Pancreas (tissue), 10 donors: ENCODE data around the gene CDH22. TPM values are rescaled to one million over a fixed set of nuclear protein-coding genes. Genes with fewer than 3 reads are reported as not detected.

Source experiments
- ATAC-seq, 4 donors: fragments of 200-7000 bp; cut with Tn5 transposase; one replicate each; pipeline versions ENCODE4 v1.8.0 to v1.9.1; 2020; ENCODE audit warnings: mild to moderate bottlenecking in 4 of 4, moderate library complexity in 4 of 4
- DNase-seq, 6 donors: peaks; one replicate each; pipeline ENCODE4 v3.0.0-alpha.2; 2020
- FAIRE-seq: peaks from 2 replicates; lab custom pipeline; 2012; peaks lifted over from hg19 to GRCh38; lab: Jason Lieb, UNC
- H3K27ac ChIP-seq, 4 donors: fragments of 200-600 bp; sonication (generic); 1 replicate in 3 of 4; 2 replicates in 1 of 4; pipeline versions ENCODE4 v1.5.0 to v1.8.0; 2020
- H3K27me3 ChIP-seq, 4 donors: fragments of 200-600 bp; one replicate each; pipeline ENCODE4 v1.8.0; 2021
- H3K36me3 ChIP-seq, 3 donors: fragments of 200-600 bp; sonication (generic) in 1 of 3; one replicate each; pipeline versions ENCODE4 v1.5.0 to v1.8.0; 2020 to 2021
- H3K4me1 ChIP-seq, 3 donors: fragments of 200-600 bp; one replicate each; pipeline ENCODE4 v1.8.0; 2021
- H3K4me3 ChIP-seq, 4 donors: fragments of 200-600 bp; sonication (generic) in 2 of 4; one replicate each; pipeline versions ENCODE4 v1.5.0 to v1.8.0; 2020 to 2021
- H3K9me3 ChIP-seq, 4 donors: fragments of 200-600 bp; one replicate each; pipeline ENCODE4 v1.8.0; 2021
- WGBS, 2 donors: extraction: QIAGEN DNeasy Blood & Tissue Kit; methylation state at CpG; one replicate each; pipeline ENCODE4 v1.1.7; 2013; 5-methylcytosine and 5-hydroxymethylcytosine counted together
- intact Hi-C, 3 donors: fragments of 100-400 bp; cut with DNase I; formaldehyde crosslinking; loops; one replicate each; pipeline versions ENCODE4 v1.11.1 to v1.14.2; 2022
- polyA plus RNA-seq, 2 donors: library from polyadenylated mRNA; stranded (reverse); fragments of 200-250 nt; gene quantifications; one replicate each; pipeline ENCODE4 v1.2.3, GENCODE V29; 2013
- total RNA-seq, 6 donors: library from RNA; stranded (reverse); fragmentation: NEBNext Ultra II Directional in 4 of 6; extraction: Animal tissue kit (Norgen Biotek cat#: 25700) in 4 of 6; gene quantifications; one replicate each; pipeline versions ENCODE4 v1.2.1 to v1.2.4, GENCODE V29; 2021 to 2023
- TF ChIP-seq, protein P1 (sequence below), 4 donors: fragments of 200-600 bp; sonication (generic) in 3 of 4; IDR thresholded peaks; one replicate each; pipeline versions ENCODE4 v1.5.0 to v1.8.0; 2021; ENCODE audit warnings: antibody characterized with exemption in 4 of 4
- donor health status: healthy with polysubstance abuse.
- donor health status: DM: no; HTN: no; CAD: no; lungs with moderate emphysema.
- donor health status: DM: no; HTN: no; CAD: no.
- donor health status: control.
- donor health status: control.
- donor health status: Bipolar disorder and iron deficiency.
- donor health status: DM: yes; HTN: yes; CAD: no.
- donor health status: DM: no; HTN: no; CAD: no.
- donor health status: DM: no; HTN: no; CAD: no.
- donor health status: DM: yes; HTN: yes; CAD: no.

CDH22 gene
- total and polyA plus RNA-seq, 8 donors: 0.97 to 11.9 (median 3.3) TPM

DNA sequence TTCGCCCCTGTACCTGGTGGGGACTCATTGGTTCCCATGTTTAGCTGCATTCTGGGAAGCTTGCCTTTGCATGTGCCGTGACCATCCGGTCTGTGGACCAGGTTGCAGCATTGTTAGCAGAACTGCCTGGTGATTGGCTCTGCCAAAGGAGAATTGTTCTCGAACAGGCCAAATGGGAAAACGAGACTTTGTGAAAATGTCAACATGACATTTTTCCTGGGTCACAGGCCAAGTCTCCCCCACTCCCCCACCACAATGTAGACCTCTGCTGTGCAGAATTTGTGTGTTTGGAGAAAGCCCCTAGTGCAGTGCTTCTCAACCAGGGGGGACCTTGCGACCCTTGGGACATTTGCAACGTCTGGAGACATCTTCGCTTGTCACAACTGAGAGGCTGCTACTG lies 23.2 kb downstream of the CDH22 start:
- no peaks in the 10 kb centered on the region for H3K9me3 ChIP-seq
- FAIRE-seq (no peak), DNase-seq (no peak), ATAC-seq (no peak)
- H3K4me3 ChIP-seq: no peak overlapping the region
- TF ChIP-seq, protein P1, sequence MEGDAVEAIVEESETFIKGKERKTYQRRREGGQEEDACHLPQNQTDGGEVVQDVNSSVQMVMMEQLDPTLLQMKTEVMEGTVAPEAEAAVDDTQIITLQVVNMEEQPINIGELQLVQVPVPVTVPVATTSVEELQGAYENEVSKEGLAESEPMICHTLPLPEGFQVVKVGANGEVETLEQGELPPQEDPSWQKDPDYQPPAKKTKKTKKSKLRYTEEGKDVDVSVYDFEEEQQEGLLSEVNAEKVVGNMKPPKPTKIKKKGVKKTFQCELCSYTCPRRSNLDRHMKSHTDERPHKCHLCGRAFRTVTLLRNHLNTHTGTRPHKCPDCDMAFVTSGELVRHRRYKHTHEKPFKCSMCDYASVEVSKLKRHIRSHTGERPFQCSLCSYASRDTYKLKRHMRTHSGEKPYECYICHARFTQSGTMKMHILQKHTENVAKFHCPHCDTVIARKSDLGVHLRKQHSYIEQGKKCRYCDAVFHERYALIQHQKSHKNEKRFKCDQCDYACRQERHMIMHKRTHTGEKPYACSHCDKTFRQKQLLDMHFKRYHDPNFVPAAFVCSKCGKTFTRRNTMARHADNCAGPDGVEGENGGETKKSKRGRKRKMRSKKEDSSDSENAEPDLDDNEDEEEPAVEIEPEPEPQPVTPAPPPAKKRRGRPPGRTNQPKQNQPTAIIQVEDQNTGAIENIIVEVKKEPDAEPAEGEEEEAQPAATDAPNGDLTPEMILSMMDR (IDR thresholded peaks at IDR 0.05): no peak
- H3K4me1 ChIP-seq: no peaks in the 10 kb centered on the region
- no peak overlapping the region for H3K27ac ChIP-seq
- H3K36me3 ChIP-seq: no peaks in the 10 kb centered on the region
- H3K27me3 ChIP-seq: no peaks in the 10 kb centered on the region
- WGBS, 2 donors: 55 to 66% methylated on average over 8 of the region's 8 CpGs
- intact Hi-C loops: no loop called here

DNA sequence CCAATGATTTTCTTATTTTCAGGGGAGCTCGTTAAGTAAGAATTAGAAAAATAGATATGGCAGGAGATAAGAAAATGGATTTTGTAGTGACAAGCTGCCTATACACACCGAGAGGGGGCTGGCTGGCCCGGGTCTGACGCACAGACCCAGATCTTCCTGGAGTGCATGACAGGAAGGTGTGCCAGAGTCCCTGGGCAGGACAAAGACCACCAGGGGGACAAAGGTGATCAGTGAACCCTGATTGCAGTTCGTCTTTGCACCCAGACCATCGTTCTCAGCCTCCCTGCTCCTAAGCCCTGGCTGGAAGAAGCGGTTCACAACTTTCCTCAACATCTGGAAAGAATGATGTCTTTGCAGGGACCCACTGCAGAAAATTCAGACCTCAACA lies 24.3 kb downstream of the CDH22 start:
- Histone ChIP-seq H3K27me3 (no peaks in the 10 kb centered on the region), H3K4me1 (no peaks in the 10 kb centered on the region), H3K36me3 (no peaks in the 10 kb centered on the region), H3K9me3 (no peaks in the 10 kb centered on the region), H3K4me3 (no peak overlapping the region), H3K27ac (no peak overlapping the region)
- TF ChIP-seq, protein P1 (IDR thresholded peaks at IDR 0.05): no peak
- intact Hi-C loops: no loop called here
- 38 to 43% methylated on average over 7 of the region's 7 CpGs for WGBS, 2 donors
- ATAC-seq (no peak), FAIRE-seq (no peak), DNase-seq (no peak)

DNA sequence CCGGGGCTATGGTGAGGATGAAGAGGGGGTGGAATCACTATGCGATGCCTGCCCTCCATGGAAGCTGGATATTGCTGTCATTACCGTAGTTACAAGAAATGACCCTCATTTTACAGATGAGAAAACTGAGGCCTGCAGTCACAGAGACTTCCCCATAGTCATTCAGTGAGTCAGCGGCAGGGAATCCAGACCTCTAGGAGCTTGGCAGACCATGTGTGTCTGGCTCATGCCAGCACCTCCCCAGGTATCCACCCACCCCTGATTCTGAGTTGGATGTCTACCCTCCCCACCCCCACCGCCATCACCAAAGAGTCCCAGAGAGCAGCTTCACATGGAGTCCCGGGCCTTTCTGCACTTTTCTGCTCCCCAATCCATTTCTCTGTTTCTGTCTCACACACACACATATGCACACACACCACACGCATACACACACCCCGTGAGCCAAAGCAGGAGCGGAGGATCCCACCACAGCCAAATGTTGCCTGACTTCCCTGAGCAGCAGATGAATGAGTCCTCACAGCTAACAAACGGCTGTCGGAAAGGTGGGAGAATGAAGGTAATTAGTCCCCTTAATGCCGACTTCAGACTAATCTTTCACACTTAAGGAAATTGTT lies 24.8 kb downstream of the CDH22 start:
- DNase-seq (peak in 1 of 6 donors; percentile 24), ATAC-seq (peak in 2 of 4 donors; percentile 20 to 39), FAIRE-seq (no peak)
- Histone ChIP-seq H3K27ac (no peak overlapping the region), H3K36me3 (no peaks in the 10 kb centered on the region), H3K9me3 (no peaks in the 10 kb centered on the region), H3K4me1 (no peaks in the 10 kb centered on the region), H3K4me3 (no peak overlapping the region), H3K27me3 (no peaks in the 10 kb centered on the region)
- 60 to 64% methylated on average over 12 of the region's 12 CpGs for WGBS, 2 donors
- intact Hi-C loops: no loop called here
- TF ChIP-seq, protein P1 (IDR thresholded peaks at IDR 0.05): no peak

DNA sequence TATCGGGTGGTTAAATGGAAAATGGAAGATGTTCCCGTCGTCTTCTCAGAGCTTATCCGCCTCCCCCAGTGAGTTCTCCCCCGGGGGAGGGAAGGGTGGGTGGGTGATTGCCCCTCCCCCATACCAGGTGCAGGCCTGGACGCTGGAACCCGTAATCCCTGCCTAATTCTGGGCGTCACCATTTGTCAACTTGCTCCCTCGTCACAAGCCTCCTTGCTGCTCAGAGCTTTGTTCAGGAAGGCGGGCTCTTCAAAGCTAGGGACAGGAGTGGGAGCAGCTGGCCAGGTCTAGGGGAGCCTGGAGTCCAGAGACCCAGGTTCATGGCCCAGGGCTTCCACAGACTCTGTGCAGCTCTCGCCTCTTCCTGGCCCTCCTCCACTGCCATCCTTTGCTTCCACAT lies 25.6 kb downstream of the CDH22 start:
- TF ChIP-seq, protein P1 (IDR thresholded peaks at IDR 0.05): no peak
- ATAC-seq (no peak), DNase-seq (peak in 1 of 6 donors; percentile 12), FAIRE-seq (no peak)
- H3K9me3 ChIP-seq: no peaks in the 10 kb centered on the region
- intact Hi-C loops: no loop called here
- no peak overlapping the region for H3K27ac ChIP-seq
- 29 to 36% methylated on average over 11 of the region's 11 CpGs for WGBS, 2 donors
- no peaks in the 10 kb centered on the region for H3K27me3 ChIP-seq
- H3K4me3 ChIP-seq: no peak overlapping the region
- H3K4me1 ChIP-seq: no peaks in the 10 kb centered on the region
- no peaks in the 10 kb centered on the region for H3K36me3 ChIP-seq

- DNase-seq: no peak
- WGBS, 2 donors: 32 to 42% methylated on average over 10 of the region's 10 CpGs
- no peak for FAIRE-seq
Observed at GRCh38 chr20:46279103-46279502, 29.2 kb downstream of the CDH22 start.

More at GRCh38 chr20:46279103-46279502, 29.2 kb downstream of the CDH22 start:
- Histone ChIP-seq H3K27me3 (no peaks in the 10 kb centered on the region), H3K27ac (no peak overlapping the region), H3K4me3 (no peak overlapping the region), H3K36me3 (no peaks in the 10 kb centered on the region), H3K4me1 (no peaks in the 10 kb centered on the region), H3K9me3 (no peaks in the 10 kb centered on the region)
- peak in 2 of 4 donors; percentile 54 to 59 for ATAC-seq
- intact Hi-C loops: no loop called here
- TF ChIP-seq, protein P1 (IDR thresholded peaks at IDR 0.05): no peak
